CD4-positive, alpha-beta T cell (primary cell): ENCODE results near the gene CD2AP. TPM values are rescaled to one million over a fixed set of nuclear protein-coding genes. Genes with fewer than 3 reads are reported as not detected.

ENCODE experiments used
- ATAC-seq: fragments of 200-7000 bp; cut with Tn5 transposase; one replicate; pipeline ENCODE4 v1.10.0; 2022; ENCODE audit warnings: mild to moderate bottlenecking; ENCODE audit not compliant: poor library complexity
- CTCF ChIA-PET: fragments of 350-600 bp; sonication (Branson Sonifier 250); formaldehyde crosslinking; loops from one replicate; lab custom pipeline; 2021; ENCODE audit warnings: antibody characterized with exemption, inconsistent platforms; lab: Charles Lee
- POLR2A ChIA-PET: fragments of 350-600 bp; sonication (Branson Sonifier 250); formaldehyde crosslinking; loops from one replicate; lab custom pipeline; 2021; ENCODE audit warnings: antibody characterized with exemption, inconsistent platforms; lab: Charles Lee
- DNase-seq, 14 experiments: peaks; one replicate each; pipeline ENCODE4 v3.0.0-alpha.2; 2013 to 2020; ENCODE audit warnings: mixed read lengths in 2 of 14
- H3K27ac ChIP-seq, 2 donors: one replicate each; pipeline versions ENCODE4 v1.5.1 to v1.7.0; 2013; ENCODE audit warnings: low read length in 2 of 2, low read depth in 1 of 2, mild to moderate bottlenecking in 1 of 2
- H3K27me3 ChIP-seq, 2 experiments: 1 replicate in 1 of 2; 2 replicates in 1 of 2; pipeline versions ENCODE4 v1.6.1 to v1.7.0; 2013; ENCODE audit warnings: low read length in 2 of 2, control low read depth in 1 of 2, mild to moderate bottlenecking in 1 of 2, moderate library complexity in 1 of 2; ENCODE audit not compliant: insufficient read depth in 2 of 2, control insufficient read depth in 1 of 2
- H3K36me3 ChIP-seq: one replicate; pipeline ENCODE4 v1.6.1; 2013; ENCODE audit warnings: low read length, control low read depth; ENCODE audit not compliant: insufficient read depth
- H3K4me1 ChIP-seq: one replicate; pipeline ENCODE4 v1.6.1; 2013; ENCODE audit warnings: low read length, control low read depth; ENCODE audit not compliant: insufficient read depth
- H3K4me3 ChIP-seq: one replicate; pipeline ENCODE4 v1.5.1; 2013; ENCODE audit warnings: mild to moderate bottlenecking, low read length, moderate library complexity
- H3K9me3 ChIP-seq, 2 experiments: 1 replicate in 1 of 2; 2 replicates in 1 of 2; pipeline versions ENCODE4 v1.6.1 to v1.7.0; 2013; ENCODE audit warnings: low read length in 2 of 2, mild to moderate bottlenecking in 2 of 2, control low read depth in 1 of 2, moderate library complexity in 1 of 2; ENCODE audit not compliant: control insufficient read depth in 1 of 2, insufficient read depth in 1 of 2
- H3K27ac Mint-ChIP-seq: one replicate; pipeline ENCODE4 v1.8.0; 2020; ENCODE audit warnings: mixed read lengths
- H3K27me3 Mint-ChIP-seq: one replicate; pipeline ENCODE4 v1.8.0; 2021; ENCODE audit warnings: mixed read lengths
- H3K36me3 Mint-ChIP-seq: one replicate; pipeline ENCODE4 v1.8.0; 2021; ENCODE audit warnings: low read depth, mixed read lengths
- H3K4me1 Mint-ChIP-seq: one replicate; pipeline ENCODE4 v1.8.0; 2021; ENCODE audit warnings: low read depth, mixed read lengths
- H3K4me3 Mint-ChIP-seq: one replicate; pipeline ENCODE4 v1.8.0; 2020; ENCODE audit warnings: mild to moderate bottlenecking, mixed read lengths
- H3K9me3 Mint-ChIP-seq: one replicate; pipeline ENCODE4 v1.8.0; 2020; ENCODE audit warnings: mixed read lengths
- intact Hi-C, 2 experiments: fragments of 100-400 bp; cut with DNase I in 1 of 2; cut with micrococcal nuclease in 1 of 2; formaldehyde crosslinking; loops; one replicate each; pipeline versions ENCODE4 v1.15.1 to v1.9.0; 2023 to 2025; cut with DNase I, micrococcal nuclease
- total RNA-seq, 174 experiments: library from RNA in 2 of 174; stranded (reverse) in 2 of 174; gene quantifications; one replicate each; pipeline ENCODE4 v1.2.3 and lab custom pipeline; 2021 to 2026
- TF ChIP-seq, protein P1 (sequence below): fragments of 200-600 bp; IDR thresholded peaks from one replicate; pipeline ENCODE4 v1.8.0; 2022; ENCODE audit warnings: antibody characterized with exemption, mild to moderate bottlenecking

CD2AP gene
- total RNA-seq, 2 experiments from 2014 or later: 29.4 to 31.3 TPM

DNA sequence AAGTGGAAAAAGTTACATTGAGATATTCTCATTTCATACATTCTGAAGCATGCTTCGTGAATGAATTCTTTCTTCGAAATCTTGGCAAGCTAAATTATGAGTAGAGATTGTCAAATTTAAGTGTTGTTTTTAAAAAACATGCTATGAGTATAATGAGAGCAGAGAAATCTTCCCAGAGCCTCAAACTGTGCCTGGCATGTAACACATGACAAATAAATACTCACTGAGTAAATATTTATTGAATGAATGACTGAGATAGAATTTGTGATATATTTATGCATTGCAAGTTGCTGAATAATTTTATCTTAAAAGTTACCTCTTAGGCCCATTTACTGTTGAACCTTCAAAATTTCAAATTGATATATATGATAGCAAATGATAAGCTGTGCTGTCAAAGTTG is 24.7 kb upstream of the CD2AP start:
- Mint-ChIP-seq H3K4me3 (no peak overlapping the region), H3K36me3 (no peaks in the 10 kb centered on the region), H3K4me1 (no peaks in the 10 kb centered on the region), H3K9me3 (no peaks in the 10 kb centered on the region), H3K27me3 (no peaks in the 10 kb centered on the region), H3K27ac (no peak overlapping the region)
- Histone ChIP-seq H3K4me3 (no peak overlapping the region), H3K36me3 (no peaks in the 10 kb centered on the region), H3K9me3 (no peaks in the 10 kb centered on the region), H3K4me1 (no peaks in the 10 kb centered on the region), H3K27me3 (no peaks in the 10 kb centered on the region), H3K27ac (no peak overlapping the region)
- DNase-seq (no peak), ATAC-seq (no peak)
- TF ChIP-seq, protein P1, sequence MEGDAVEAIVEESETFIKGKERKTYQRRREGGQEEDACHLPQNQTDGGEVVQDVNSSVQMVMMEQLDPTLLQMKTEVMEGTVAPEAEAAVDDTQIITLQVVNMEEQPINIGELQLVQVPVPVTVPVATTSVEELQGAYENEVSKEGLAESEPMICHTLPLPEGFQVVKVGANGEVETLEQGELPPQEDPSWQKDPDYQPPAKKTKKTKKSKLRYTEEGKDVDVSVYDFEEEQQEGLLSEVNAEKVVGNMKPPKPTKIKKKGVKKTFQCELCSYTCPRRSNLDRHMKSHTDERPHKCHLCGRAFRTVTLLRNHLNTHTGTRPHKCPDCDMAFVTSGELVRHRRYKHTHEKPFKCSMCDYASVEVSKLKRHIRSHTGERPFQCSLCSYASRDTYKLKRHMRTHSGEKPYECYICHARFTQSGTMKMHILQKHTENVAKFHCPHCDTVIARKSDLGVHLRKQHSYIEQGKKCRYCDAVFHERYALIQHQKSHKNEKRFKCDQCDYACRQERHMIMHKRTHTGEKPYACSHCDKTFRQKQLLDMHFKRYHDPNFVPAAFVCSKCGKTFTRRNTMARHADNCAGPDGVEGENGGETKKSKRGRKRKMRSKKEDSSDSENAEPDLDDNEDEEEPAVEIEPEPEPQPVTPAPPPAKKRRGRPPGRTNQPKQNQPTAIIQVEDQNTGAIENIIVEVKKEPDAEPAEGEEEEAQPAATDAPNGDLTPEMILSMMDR: no peak
- ChIA-PET CTCF (no interaction called here), POLR2A (no interaction called here)
- intact Hi-C loops: no loop called here

- no peak for ATAC-seq
- Mint-ChIP-seq H3K4me3 (no peak overlapping the region), H3K4me1 (no peaks in the 10 kb centered on the region), H3K27me3 (no peaks in the 10 kb centered on the region), H3K27ac (no peak overlapping the region), H3K36me3 (no peaks in the 10 kb centered on the region), H3K9me3 (no peaks in the 10 kb centered on the region)
- CTCF ChIA-PET: interaction anchor here (0.7 kb wide), 1 partner anchor 991 kb away, joined by 5 read pairs; no protein-coding TSS in a partner anchor
- intact Hi-C loops: no loop called here
- no peak for DNase-seq
- no peak overlapping the region for H3K4me3 ChIP-seq
- H3K27me3 ChIP-seq: no peaks in the 10 kb centered on the region
- TF ChIP-seq, protein P1: no peak
- POLR2A ChIA-PET: no interaction called here
- H3K9me3 ChIP-seq: no peaks in the 10 kb centered on the region
- no peak overlapping the region for H3K27ac ChIP-seq
- no peaks in the 10 kb centered on the region for H3K36me3 ChIP-seq
- no peaks in the 10 kb centered on the region for H3K4me1 ChIP-seq
These were observed 24.1 kb upstream of the CD2AP start for GRCh38 chr6:47453372-47453936.

- Histone ChIP-seq H3K4me1 (no peaks in the 10 kb centered on the region), H3K27me3 (no peaks in the 10 kb centered on the region), H3K4me3 (no peak overlapping the region), H3K27ac (no peak overlapping the region), H3K9me3 (no peaks in the 10 kb centered on the region), H3K36me3 (no peaks in the 10 kb centered on the region)
- H3K27me3 Mint-ChIP-seq: peaks cover 3% of the 10 kb centered on the region
- H3K27ac Mint-ChIP-seq: no peak overlapping the region
- ChIA-PET CTCF (no interaction called here), POLR2A (no interaction called here)
- no peaks in the 10 kb centered on the region for H3K36me3 Mint-ChIP-seq
- ATAC-seq (no peak), DNase-seq (peak in 1 of 14 experiments; percentile 18)
- intact Hi-C loops: no loop called here
- TF ChIP-seq, protein P1: no peak
- no peak overlapping the region for H3K4me3 Mint-ChIP-seq
- H3K4me1 Mint-ChIP-seq: no peaks in the 10 kb centered on the region
- H3K9me3 Mint-ChIP-seq: no peaks in the 10 kb centered on the region
These were observed 22.7 kb upstream of the CD2AP start for GRCh38 chr6:47454713-47455396.
